Stimulated activated naive B cell treated with anti-CD40 and anti-IgM and Interleukin-4, amounts not matched to agents 10 μg/mL and 1 μg/mL and 100 μg/mL, for 72 hours (primary cell): ENCODE data around the gene OAS2.
A peak's percentile ranks its signal among the peaks of the same experiment; 100 is the strongest.

ENCODE experiments used
- ATAC-seq, 2 donors: fragments of 150-1000 bp; cut with Tn5 transposase; replicated peaks; 2 replicates each; pipeline ENCODE4 v1.10.0; 2021; ENCODE audit warnings: moderate library complexity in 1 of 2
- DNase-seq: peaks from one replicate; pipeline ENCODE4 v3.0.0; 2021
- H3K27ac Mint-ChIP-seq: one replicate; pipeline ENCODE4 v1.8.0; 2022; ENCODE audit warnings: mild to moderate bottlenecking, mixed read lengths
- H3K27me3 Mint-ChIP-seq, 2 donors: one replicate each; pipeline ENCODE4 v1.8.0; 2022; ENCODE audit warnings: mixed read lengths in 2 of 2
- H3K36me3 Mint-ChIP-seq, 2 donors: one replicate each; pipeline ENCODE4 v1.8.0; 2022; ENCODE audit warnings: mixed read lengths in 2 of 2, mild to moderate bottlenecking in 1 of 2
- H3K4me1 Mint-ChIP-seq, 2 donors: one replicate each; pipeline ENCODE4 v1.8.0; 2022; ENCODE audit warnings: mixed read lengths in 2 of 2, mild to moderate bottlenecking in 1 of 2
- H3K4me3 Mint-ChIP-seq, 2 donors: one replicate each; pipeline ENCODE4 v1.8.0; 2022; ENCODE audit warnings: mild to moderate bottlenecking in 2 of 2, mixed read lengths in 2 of 2, moderate library complexity in 1 of 2
- H3K9me3 Mint-ChIP-seq, 2 donors: one replicate each; pipeline ENCODE4 v1.8.0; 2022; ENCODE audit warnings: mixed read lengths in 2 of 2, mild to moderate bottlenecking in 1 of 2

The OAS2 gene

GRCh38 chr12:112978163-112979040 is at the start of gene OAS2:
Gene OAS2 (plus strand): TSS chr12:112978519. CDS start chr12:112978609, 90 bp downstream.
- Mint-ChIP-seq H3K4me1 (peaks cover 46 to 68% of the 10 kb centered on the region in 2 donors), H3K36me3 (peaks cover 20 to 24% of the 10 kb centered on the region in 2 donors), H3K27ac (peak within 1 kb of the TSS; percentile 99), H3K4me3 (peak within 1 kb of the TSS; percentile 98 to 99), H3K27me3 (no peaks in the 10 kb centered on the region), H3K9me3 (peaks cover 9 to 17% of the 10 kb centered on the region in 2 donors)
- ATAC-seq, result peak; percentile 93
- peak; percentile 74 for DNase-seq

GRCh38 chr12:112928978-112929377 is 49.3 kb upstream of the OAS2 start:
- Mint-ChIP-seq H3K4me1 (peaks cover 24 to 25% of the 10 kb centered on the region in 2 donors), H3K27me3 (no peaks in the 10 kb centered on the region), H3K27ac (peak overlapping the region; percentile 39), H3K9me3 (peaks cover 2 to 4% of the 10 kb centered on the region in 2 donors), H3K36me3 (peaks cover 12 to 19% of the 10 kb centered on the region in 2 donors), H3K4me3 (no peak overlapping the region)
- DNase-seq (no peak), ATAC-seq (no peak)

GRCh38 chr12:112929715-112930114 is 48.6 kb upstream of the OAS2 start:
- Mint-ChIP-seq H3K9me3 (peaks cover 2 to 4% of the 10 kb centered on the region in 2 donors), H3K4me3 (no peak overlapping the region), H3K4me1 (peaks cover 19 to 23% of the 10 kb centered on the region in 2 donors), H3K27me3 (no peaks in the 10 kb centered on the region), H3K27ac (no peak overlapping the region), H3K36me3 (peaks cover 12 to 19% of the 10 kb centered on the region in 2 donors)
- no peak for ATAC-seq
- no peak for DNase-seq

GRCh38 chr12:112930350-112930749 is 48.0 kb upstream of the OAS2 start:
- DNase-seq, result no peak
- Mint-ChIP-seq H3K4me1 (peaks cover 13 to 17% of the 10 kb centered on the region in 2 donors), H3K27ac (peak overlapping the region; percentile 37), H3K27me3 (no peaks in the 10 kb centered on the region), H3K36me3 (peaks cover 12 to 16% of the 10 kb centered on the region in 2 donors), H3K9me3 (peaks cover 3 to 4% of the 10 kb centered on the region in 2 donors), H3K4me3 (no peak overlapping the region)
- no peak for ATAC-seq

GRCh38 chr12:112932485-112933128 is 45.7 kb upstream of the OAS2 start:
- Mint-ChIP-seq H3K27ac (peak overlapping the region; percentile 65), H3K4me3 (no peak overlapping the region), H3K4me1 (peaks cover 9 to 10% of the 10 kb centered on the region in 2 donors), H3K9me3 (peaks cover 1 to 3% of the 10 kb centered on the region in 2 donors), H3K27me3 (no peaks in the 10 kb centered on the region), H3K36me3 (peaks cover 9 to 12% of the 10 kb centered on the region in 2 donors)
- no peak for ATAC-seq
- DNase-seq, result no peak

GRCh38 chr12:112933129-112933505 is 45.2 kb upstream of the OAS2 start:
- Mint-ChIP-seq H3K36me3 (peaks cover 8 to 11% of the 10 kb centered on the region in 2 donors), H3K9me3 (peaks cover 0 to 3% of the 10 kb centered on the region in 2 donors), H3K4me3 (no peak overlapping the region), H3K27ac (peak overlapping the region; percentile 65), H3K4me1 (peaks cover 12 to 15% of the 10 kb centered on the region in 2 donors), H3K27me3 (no peaks in the 10 kb centered on the region)
- ATAC-seq (no peak), DNase-seq (no peak)

- peaks cover 0 to 2% of the 10 kb centered on the region in 2 donors for H3K36me3 Mint-ChIP-seq
- no peak overlapping the region for H3K27ac Mint-ChIP-seq
- DNase-seq (no peak), ATAC-seq (no peak)
- no peak overlapping the region for H3K4me3 Mint-ChIP-seq
- H3K9me3 Mint-ChIP-seq, result peaks cover 0 to 3% of the 10 kb centered on the region in 2 donors
- H3K27me3 Mint-ChIP-seq, result no peaks in the 10 kb centered on the region
- peaks cover 19 to 34% of the 10 kb centered on the region in 2 donors for H3K4me1 Mint-ChIP-seq
These were observed 42.1 kb upstream of the OAS2 start for GRCh38 chr12:112936264-112936663.

GRCh38 chr12:112936927-112937326 is 41.4 kb upstream of the OAS2 start:
- Mint-ChIP-seq H3K9me3 (peaks cover 0 to 3% of the 10 kb centered on the region in 2 donors), H3K27me3 (no peaks in the 10 kb centered on the region), H3K4me1 (peaks cover 19 to 34% of the 10 kb centered on the region in 2 donors), H3K4me3 (peak overlapping the region in 1 of 2 donors; percentile 7), H3K27ac (peak overlapping the region; percentile 32), H3K36me3 (peaks cover 0 to 2% of the 10 kb centered on the region in 2 donors)
- DNase-seq (no peak), ATAC-seq (no peak)

GRCh38 chr12:112937741-112938719 is 40.3 kb upstream of the OAS2 start, which contains the start of gene OAS3:
Gene OAS3 (plus strand): TSS chr12:112938474. CDS start chr12:112938531, 57 bp downstream.
- peak; percentile 71 for ATAC-seq
- H3K4me3 Mint-ChIP-seq, result peak within 1 kb of the TSS; percentile 80 to 96
- no peaks in the 10 kb centered on the region for H3K36me3 Mint-ChIP-seq
- peaks cover 19 to 34% of the 10 kb centered on the region in 2 donors for H3K4me1 Mint-ChIP-seq
- peaks cover 0 to 3% of the 10 kb centered on the region in 2 donors for H3K9me3 Mint-ChIP-seq
- H3K27me3 Mint-ChIP-seq, result no peaks in the 10 kb centered on the region
- peak within 1 kb of the TSS; percentile 56 for H3K27ac Mint-ChIP-seq
- peak; percentile 55 for DNase-seq

GRCh38 chr12:112938751-112939150 is 39.6 kb upstream of the OAS2 start:
- H3K27ac Mint-ChIP-seq, result peak overlapping the region; percentile 38
- H3K4me1 Mint-ChIP-seq, result peaks cover 19 to 34% of the 10 kb centered on the region in 2 donors
- peaks cover 0 to 3% of the 10 kb centered on the region in 2 donors for H3K9me3 Mint-ChIP-seq
- ATAC-seq (peak in 1 of 2 donors; percentile 5), DNase-seq (no peak)
- no peaks in the 10 kb centered on the region for H3K36me3 Mint-ChIP-seq
- no peaks in the 10 kb centered on the region for H3K27me3 Mint-ChIP-seq
- peak overlapping the region; percentile 80 to 96 for H3K4me3 Mint-ChIP-seq

- Mint-ChIP-seq H3K4me1 (peaks cover 19 to 34% of the 10 kb centered on the region in 2 donors), H3K27me3 (no peaks in the 10 kb centered on the region), H3K9me3 (peaks cover 0 to 3% of the 10 kb centered on the region in 2 donors), H3K27ac (peak overlapping the region; percentile 27), H3K36me3 (peaks cover 8 to 9% of the 10 kb centered on the region in 2 donors), H3K4me3 (peak overlapping the region; percentile 73 to 79)
- peak; percentile 74 to 75 for ATAC-seq
- peak; percentile 18 for DNase-seq
These were observed 38.4 kb upstream of the OAS2 start for GRCh38 chr12:112939761-112940381.

- DNase-seq, result no peak
- peaks cover 13 to 21% of the 10 kb centered on the region in 2 donors for H3K36me3 Mint-ChIP-seq
- no peak overlapping the region for H3K4me3 Mint-ChIP-seq
- no peak overlapping the region for H3K27ac Mint-ChIP-seq
- ATAC-seq, result no peak
- H3K9me3 Mint-ChIP-seq, result no peaks in the 10 kb centered on the region
- H3K4me1 Mint-ChIP-seq, result peaks cover 19 to 34% of the 10 kb centered on the region in 2 donors
- H3K27me3 Mint-ChIP-seq, result no peaks in the 10 kb centered on the region
These were observed 36.6 kb upstream of the OAS2 start for GRCh38 chr12:112941528-112942335.
